Panc1 (cell line): ENCODE data around the gene DCAF16. TPM values are rescaled to one million over a fixed set of nuclear protein-coding genes. Genes with fewer than 3 reads are reported as not detected.

Source experiments
- ATAC-seq: fragments of 200-7000 bp; cut with Tn5 transposase; 2 replicates; pipeline ENCODE4 v1.9.1; 2020; ENCODE audit warnings: mild to moderate bottlenecking, moderate library complexity
- BruUV-seq: library from RNA; stranded (reverse); fragments of 400-500 nt; replicated peaks from 2 replicates; lab custom pipeline; 2021; lab: Mats Ljungman, UMichigan
- CTCF ChIA-PET: fragments of 300-600 bp; sonication (Branson Sonifier 250); formaldehyde crosslinking; loops from one replicate; lab custom pipeline; 2022; ENCODE audit warnings: antibody characterized with exemption; lab: Charles Lee
- POLR2A ChIA-PET: fragments of 300-600 bp; sonication (Branson Sonifier 250); formaldehyde crosslinking; loops from one replicate; lab custom pipeline; 2022; ENCODE audit warnings: antibody characterized with exemption; lab: Charles Lee
- DNase-seq: peaks from one replicate; pipeline ENCODE4 v3.0.0-alpha.2; 2010; ENCODE audit warnings: low read depth, low spot score
- H3K27ac ChIP-seq: 2 replicates; pipeline ENCODE4 v1.5.1; 2011; ENCODE audit warnings: mild to moderate bottlenecking, low read length, inconsistent platforms
- H3K27me3 ChIP-seq: fragments of 200-500 bp; sonication (Bioruptor generic); 2 replicates; pipeline ENCODE4 v1.6.0; 2014; ENCODE audit warnings: low read length, inconsistent platforms; ENCODE audit not compliant: control insufficient read depth, insufficient read depth
- H3K36me3 ChIP-seq: fragments of 200-500 bp; sonication (Bioruptor generic); 2 replicates; pipeline ENCODE4 v1.5.1; 2014; ENCODE audit warnings: inconsistent platforms, mild to moderate bottlenecking, low read length, moderate library complexity; ENCODE audit not compliant: control insufficient read depth, insufficient read depth
- H3K4me1 ChIP-seq: 2 replicates; pipeline ENCODE4 v1.5.1; 2011; ENCODE audit warnings: inconsistent platforms, mild to moderate bottlenecking, low read length, moderate library complexity; ENCODE audit not compliant: control insufficient read depth, insufficient read depth
- H3K4me3 ChIP-seq, 2 experiments: 2 replicates each; pipeline ENCODE4 v1.5.1; 2011 to 2012; ENCODE audit warnings: low read depth in 2 of 2, low read length in 2 of 2, mild to moderate bottlenecking in 2 of 2, inconsistent platforms in 1 of 2, moderate library complexity in 1 of 2
- H3K9me3 ChIP-seq: fragments of 200-500 bp; sonication (Bioruptor generic); 2 replicates; pipeline ENCODE4 v1.5.1; 2014; ENCODE audit warnings: low read depth, mild to moderate bottlenecking, inconsistent platforms, low read length, moderate library complexity; ENCODE audit not compliant: control insufficient read depth, insufficient read depth
- POLR2AphosphoS5 ChIP-seq: IDR thresholded peaks from 2 replicates; pipeline ENCODE4 v1.6.1; 2012; ENCODE audit warnings: mild to moderate bottlenecking, low read depth, low read length, moderate library complexity
- SIN3A ChIP-seq: IDR thresholded peaks from 2 replicates; pipeline ENCODE4 v1.6.1; 2012; ENCODE audit warnings: low read depth, mild to moderate bottlenecking, low read length, moderate library complexity, borderline replicate concordance; ENCODE audit not compliant: insufficient read depth
- TCF7L2 ChIP-seq: IDR thresholded peaks from 2 replicates; pipeline ENCODE4 v1.6.1; 2011; ENCODE audit warnings: mild to moderate bottlenecking, low read depth, low read length, inconsistent platforms
- in situ Hi-C: cut with HindIII; loops from 2 replicates; pipeline ENCODE4 v1.10.0; 2016; ENCODE audit warnings: low sequenced_read_pairs, low pct_unique_long_range_greater_than_20kb
- intact Hi-C: fragments of 100-400 bp; cut with micrococcal nuclease; formaldehyde crosslinking; loops from one replicate; pipeline ENCODE4 v1.10.0; 2022; ENCODE audit not compliant: unreplicated experiment
- total RNA-seq: library from RNA; stranded (reverse); gene quantifications from one replicate; pipeline ENCODE4 v1.2.1, GENCODE V29; 2021; ENCODE audit not compliant: unreplicated experiment
- TF ChIP-seq, protein P1 (sequence below), 2 experiments: IDR thresholded peaks; 2 replicates each; pipeline ENCODE4 v1.6.1; 2011 to 2012; ENCODE audit warnings: low read depth in 2 of 2, control low read depth in 1 of 2, low read length in 1 of 2, mild to moderate bottlenecking in 1 of 2, moderate library complexity in 1 of 2; ENCODE audit not compliant: insufficient read depth in 1 of 2
- TF ChIP-seq, protein P2 (sequence below): fragments of 450-650 bp; IDR thresholded peaks from 2 replicates; pipeline ENCODE4 v1.5.1; 2017; ENCODE audit warnings: mild to moderate bottlenecking

Gene DCAF16
- total RNA-seq, 1 experiment from 2014 or later, result 28.6 TPM

GRCh38 chr4:17753646-17754045 is 56.9 kb downstream of the DCAF16 start:
- TF ChIP-seq SIN3A (no peak), POLR2AphosphoS5 (no peak), TCF7L2 (no peak)
- TF ChIP-seq, protein P1, sequence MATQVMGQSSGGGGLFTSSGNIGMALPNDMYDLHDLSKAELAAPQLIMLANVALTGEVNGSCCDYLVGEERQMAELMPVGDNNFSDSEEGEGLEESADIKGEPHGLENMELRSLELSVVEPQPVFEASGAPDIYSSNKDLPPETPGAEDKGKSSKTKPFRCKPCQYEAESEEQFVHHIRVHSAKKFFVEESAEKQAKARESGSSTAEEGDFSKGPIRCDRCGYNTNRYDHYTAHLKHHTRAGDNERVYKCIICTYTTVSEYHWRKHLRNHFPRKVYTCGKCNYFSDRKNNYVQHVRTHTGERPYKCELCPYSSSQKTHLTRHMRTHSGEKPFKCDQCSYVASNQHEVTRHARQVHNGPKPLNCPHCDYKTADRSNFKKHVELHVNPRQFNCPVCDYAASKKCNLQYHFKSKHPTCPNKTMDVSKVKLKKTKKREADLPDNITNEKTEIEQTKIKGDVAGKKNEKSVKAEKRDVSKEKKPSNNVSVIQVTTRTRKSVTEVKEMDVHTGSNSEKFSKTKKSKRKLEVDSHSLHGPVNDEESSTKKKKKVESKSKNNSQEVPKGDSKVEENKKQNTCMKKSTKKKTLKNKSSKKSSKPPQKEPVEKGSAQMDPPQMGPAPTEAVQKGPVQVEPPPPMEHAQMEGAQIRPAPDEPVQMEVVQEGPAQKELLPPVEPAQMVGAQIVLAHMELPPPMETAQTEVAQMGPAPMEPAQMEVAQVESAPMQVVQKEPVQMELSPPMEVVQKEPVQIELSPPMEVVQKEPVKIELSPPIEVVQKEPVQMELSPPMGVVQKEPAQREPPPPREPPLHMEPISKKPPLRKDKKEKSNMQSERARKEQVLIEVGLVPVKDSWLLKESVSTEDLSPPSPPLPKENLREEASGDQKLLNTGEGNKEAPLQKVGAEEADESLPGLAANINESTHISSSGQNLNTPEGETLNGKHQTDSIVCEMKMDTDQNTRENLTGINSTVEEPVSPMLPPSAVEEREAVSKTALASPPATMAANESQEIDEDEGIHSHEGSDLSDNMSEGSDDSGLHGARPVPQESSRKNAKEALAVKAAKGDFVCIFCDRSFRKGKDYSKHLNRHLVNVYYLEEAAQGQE (IDR thresholded peaks at IDR 0.05; ENCODE audit: insufficient read depth in 1 of 2, low read depth in 2 of 2, low read length in 1 of 2), result no peak
- TF ChIP-seq, protein P2, sequence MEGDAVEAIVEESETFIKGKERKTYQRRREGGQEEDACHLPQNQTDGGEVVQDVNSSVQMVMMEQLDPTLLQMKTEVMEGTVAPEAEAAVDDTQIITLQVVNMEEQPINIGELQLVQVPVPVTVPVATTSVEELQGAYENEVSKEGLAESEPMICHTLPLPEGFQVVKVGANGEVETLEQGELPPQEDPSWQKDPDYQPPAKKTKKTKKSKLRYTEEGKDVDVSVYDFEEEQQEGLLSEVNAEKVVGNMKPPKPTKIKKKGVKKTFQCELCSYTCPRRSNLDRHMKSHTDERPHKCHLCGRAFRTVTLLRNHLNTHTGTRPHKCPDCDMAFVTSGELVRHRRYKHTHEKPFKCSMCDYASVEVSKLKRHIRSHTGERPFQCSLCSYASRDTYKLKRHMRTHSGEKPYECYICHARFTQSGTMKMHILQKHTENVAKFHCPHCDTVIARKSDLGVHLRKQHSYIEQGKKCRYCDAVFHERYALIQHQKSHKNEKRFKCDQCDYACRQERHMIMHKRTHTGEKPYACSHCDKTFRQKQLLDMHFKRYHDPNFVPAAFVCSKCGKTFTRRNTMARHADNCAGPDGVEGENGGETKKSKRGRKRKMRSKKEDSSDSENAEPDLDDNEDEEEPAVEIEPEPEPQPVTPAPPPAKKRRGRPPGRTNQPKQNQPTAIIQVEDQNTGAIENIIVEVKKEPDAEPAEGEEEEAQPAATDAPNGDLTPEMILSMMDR, result no peak
- in situ Hi-C loops, result no loop called here
- BruUV-seq, result no TSS peak

More at GRCh38 chr4:17753646-17754045, 56.9 kb downstream of the DCAF16 start:
- Histone ChIP-seq H3K4me1 (no peaks in the 10 kb centered on the region), H3K36me3 (no peaks in the 10 kb centered on the region), H3K4me3 (no peak overlapping the region), H3K27me3 (no peaks in the 10 kb centered on the region), H3K9me3 (no peaks in the 10 kb centered on the region), H3K27ac (no peak overlapping the region)
- CTCF ChIA-PET, result no interaction called here
- POLR2A ChIA-PET, result no interaction called here
- no peak for DNase-seq
- intact Hi-C loops, result no loop called here
- no peak for ATAC-seq

Other genes with a start within 250 kb of the DCAF16 start
- gene LAP3, start 233.6 kb downstream of the DCAF16 start, total RNA-seq, result 51.4 TPM
- gene MED28, start 196.1 kb downstream of the DCAF16 start, total RNA-seq, result 32.1 TPM
- gene FAM184B, start 29.1 kb downstream of the DCAF16 start, total RNA-seq, result 0.03 TPM
- gene NCAPG, start 222 bp upstream of the DCAF16 start, total RNA-seq, result 31.0 TPM
- 17.5 TPM for gene LCORL, start 211.0 kb upstream of the DCAF16 start, total RNA-seq